GM23248 (cell line): ENCODE data around the gene KY. TPM values are rescaled to one million over a fixed set of nuclear protein-coding genes. Genes with fewer than 3 reads are reported as not detected.

Source experiments
- DNase-seq: peaks from one replicate; pipeline ENCODE4 v3.0.0-alpha.2; 2015
- H2AFZ ChIP-seq: fragments of 200-600 bp; sonication (generic); 2 replicates; pipeline ENCODE4 v1.6.1; 2016; ENCODE audit warnings: antibody characterized with exemption
- H3F3A ChIP-seq: fragments of 200-600 bp; sonication (generic); 2 replicates; pipeline ENCODE4 v1.6.1; 2016; ENCODE audit warnings: mild to moderate bottlenecking, antibody characterized with exemption, mixed run types; ENCODE audit not compliant: insufficient read depth
- H3K27ac ChIP-seq: fragments of 200-600 bp; sonication (generic); 2 replicates; pipeline ENCODE4 v1.5.1; 2016; ENCODE audit warnings: mild to moderate bottlenecking
- H3K27me3 ChIP-seq: fragments of 200-600 bp; sonication (generic); replicated peaks from 2 replicates; pipeline ENCODE4 v1.6.1; 2016; ENCODE audit warnings: mild to moderate bottlenecking; ENCODE audit not compliant: insufficient read depth
- H3K36me3 ChIP-seq: fragments of 200-600 bp; sonication (generic); 2 replicates; pipeline ENCODE4 v1.6.1; 2016; ENCODE audit warnings: low read depth, mild to moderate bottlenecking
- H3K4me1 ChIP-seq: fragments of 200-600 bp; sonication (generic); 2 replicates; pipeline ENCODE4 v1.6.1; 2016; ENCODE audit warnings: mild to moderate bottlenecking; ENCODE audit not compliant: insufficient read depth
- H3K4me2 ChIP-seq: fragments of 200-600 bp; sonication (generic); one replicate; pipeline ENCODE4 v1.6.1; 2016; ENCODE audit warnings: mild to moderate bottlenecking; ENCODE audit not compliant: unreplicated experiment
- H3K4me3 ChIP-seq: fragments of 200-600 bp; sonication (generic); 2 replicates; pipeline ENCODE4 v1.5.1; 2016; ENCODE audit warnings: mild to moderate bottlenecking
- H3K79me2 ChIP-seq: fragments of 200-600 bp; sonication (generic); 2 replicates; pipeline ENCODE4 v1.6.1; 2016; ENCODE audit warnings: mild to moderate bottlenecking; ENCODE audit not compliant: insufficient read depth
- H3K9ac ChIP-seq: fragments of 200-600 bp; sonication (generic); 2 replicates; pipeline ENCODE4 v1.6.1; 2016; ENCODE audit warnings: mild to moderate bottlenecking
- H3K9me2 ChIP-seq: fragments of 200-600 bp; sonication (generic); 2 replicates; pipeline ENCODE4 v1.6.1; 2016; ENCODE audit warnings: mixed run types, mild to moderate bottlenecking, moderate library complexity; ENCODE audit not compliant: insufficient read depth
- H3K9me3 ChIP-seq: fragments of 200-600 bp; sonication (generic); one replicate; pipeline ENCODE4 v1.6.1; 2017; ENCODE audit warnings: low read depth
- H4K20me1 ChIP-seq: fragments of 200-600 bp; sonication (generic); 2 replicates; pipeline ENCODE4 v1.6.0; 2016; ENCODE audit not compliant: insufficient read depth
- EZH2 ChIP-seq: fragments of 200-600 bp; sonication (generic); IDR thresholded peaks from 2 replicates; pipeline ENCODE4 v1.6.1; 2018; ENCODE audit warnings: antibody characterized with exemption, mild to moderate bottlenecking; ENCODE audit not compliant: insufficient read depth, poor library complexity, severe bottlenecking
- EZH2phosphoT487 ChIP-seq: fragments of 200-600 bp; sonication (generic); IDR thresholded peaks from 2 replicates; pipeline ENCODE4 v1.6.1; 2018; ENCODE audit warnings: antibody characterized with exemption, moderate library complexity, mild to moderate bottlenecking, low read depth; ENCODE audit not compliant: insufficient read depth
- WGBS, 2 experiments: methylation state at CpG; one replicate each; pipeline ENCODE4 v1.1.6; 2015 to 2017; ENCODE audit warnings: low lambda C conversion rate in 2 of 2, low coverage in 1 of 2; ENCODE audit errors: missing lambda C conversion rate in 2 of 2; 5-methylcytosine and 5-hydroxymethylcytosine counted together
- in situ Hi-C: fragments of 300-500 bp; cut with MboI; formaldehyde crosslinking; loops from 2 replicates; pipeline ENCODE4 v1.15.0; 2020
- polyA plus RNA-seq: library from polyadenylated mRNA; unstranded; fragments of >200 nt; fragmentation: Nextera tagmentation; extraction: Ambion mirVana; gene quantifications from 2 replicates; pipeline ENCODE4 v1.2.1, GENCODE V29; 2016
- total RNA-seq: library from RNA; depleted of rRNA; stranded (reverse); fragments of >200 nt; shearing (Covaris generic); gene quantifications from 2 replicates; pipeline ENCODE4 v1.2.3, GENCODE V29; 2014

Gene KY
- total and polyA plus RNA-seq, 2 experiments from 2014 or later = 0.65 to 0.76 TPM

GRCh38 chr3:134609821-134610431, 40.9 kb downstream of the KY start:
- Histone ChIP-seq H3K4me1 (no peaks in the 10 kb centered on the region), H3K27me3 (no peaks in the 10 kb centered on the region), H3K27ac (no peak overlapping the region), H3K36me3 (no peaks in the 10 kb centered on the region), H3K4me2 (no peak overlapping the region), H2AFZ (no peak overlapping the region), H4K20me1 (no peaks in the 10 kb centered on the region), H3K9me2 (no peaks in the 10 kb centered on the region), H3K79me2 (no peaks in the 10 kb centered on the region), H3K4me3 (no peak overlapping the region), H3K9me3 (no peaks in the 10 kb centered on the region), H3F3A (no peaks in the 10 kb centered on the region), H3K9ac (no peak overlapping the region)
- DNase-seq = no peak
- in situ Hi-C loops = loop anchor here (10.0 to 25.0 kb wide), 3 partner anchors 135 to 1277 kb away; no protein-coding TSS in a partner anchor
- TF ChIP-seq EZH2 (no peak), EZH2phosphoT487 (no peak)
- 65 to 68% methylated on average over 9 to 10 of the region's 10 CpGs for whole genome bisulfite sequencing, 2 experiments

- H3K36me3 ChIP-seq = no peaks in the 10 kb centered on the region
- H3K27ac ChIP-seq = no peak overlapping the region
- no peak overlapping the region for H2AFZ ChIP-seq
- H3K9ac ChIP-seq = no peak overlapping the region
- H3K27me3 ChIP-seq = no peaks in the 10 kb centered on the region
- no peaks in the 10 kb centered on the region for H3K4me1 ChIP-seq
- H3K9me3 ChIP-seq = no peaks in the 10 kb centered on the region
- H3K9me2 ChIP-seq = no peaks in the 10 kb centered on the region
- no peaks in the 10 kb centered on the region for H3K79me2 ChIP-seq
- in situ Hi-C loops = loop anchor here (10.0 to 25.0 kb wide), 3 partner anchors 136 to 1278 kb away; no protein-coding TSS in a partner anchor
- no peak for DNase-seq
- H3F3A ChIP-seq = no peaks in the 10 kb centered on the region
- WGBS, 2 experiments = 76 to 80% methylated on average over 10 of the region's 10 CpGs
- H4K20me1 ChIP-seq = no peaks in the 10 kb centered on the region
- no peak overlapping the region for H3K4me3 ChIP-seq
- TF ChIP-seq EZH2phosphoT487 (no peak), EZH2 (no peak)
- no peak overlapping the region for H3K4me2 ChIP-seq
These were observed 41.9 kb downstream of the KY start for GRCh38 chr3:134608771-134609435.

- Histone ChIP-seq H3K9me3 (no peaks in the 10 kb centered on the region), H3K4me3 (no peak overlapping the region), H3K4me2 (no peak overlapping the region), H3K79me2 (no peaks in the 10 kb centered on the region), H3K9me2 (no peaks in the 10 kb centered on the region), H3K9ac (no peak overlapping the region), H2AFZ (no peak overlapping the region), H3K27me3 (no peaks in the 10 kb centered on the region), H3F3A (no peaks in the 10 kb centered on the region), H3K36me3 (no peaks in the 10 kb centered on the region), H3K4me1 (no peaks in the 10 kb centered on the region), H3K27ac (no peak overlapping the region), H4K20me1 (no peaks in the 10 kb centered on the region)
- 84 to 89% methylated on average over 6 of the region's 6 CpGs for WGBS, 2 experiments
- in situ Hi-C loops = loop anchor here (10.0 to 25.0 kb wide), 3 partner anchors 137 to 1279 kb away; no protein-coding TSS in a partner anchor
- no peak for DNase-seq
- TF ChIP-seq EZH2phosphoT487 = no peak
These were observed 42.6 kb downstream of the KY start for GRCh38 chr3:134608023-134608770.

GRCh38 chr3:134607054-134608022, 43.5 kb downstream of the KY start:
- no peak overlapping the region for H2AFZ ChIP-seq
- no peaks in the 10 kb centered on the region for H4K20me1 ChIP-seq
- no peaks in the 10 kb centered on the region for H3K36me3 ChIP-seq
- in situ Hi-C loops = loop anchor here (10.0 to 25.0 kb wide), 3 partner anchors 137 to 1280 kb away; no protein-coding TSS in a partner anchor
- H3K9ac ChIP-seq = no peak overlapping the region
- H3K4me3 ChIP-seq = no peak overlapping the region
- no peaks in the 10 kb centered on the region for H3K79me2 ChIP-seq
- WGBS, 2 experiments = 73 to 76% methylated on average over 12 to 13 of the region's 13 CpGs
- H3K27me3 ChIP-seq = no peaks in the 10 kb centered on the region
- H3K4me1 ChIP-seq = no peaks in the 10 kb centered on the region
- no peaks in the 10 kb centered on the region for H3K9me2 ChIP-seq
- DNase-seq = no peak
- no peak overlapping the region for H3K4me2 ChIP-seq
- H3F3A ChIP-seq = no peaks in the 10 kb centered on the region
- no peak for TF ChIP-seq EZH2
- no peak for TF ChIP-seq EZH2phosphoT487
- no peaks in the 10 kb centered on the region for H3K9me3 ChIP-seq
- no peak overlapping the region for H3K27ac ChIP-seq
